Epithelial cell of proximal tubule (primary cell): ENCODE results near the gene SLC49A3. TPM values are rescaled to one million over a fixed set of nuclear protein-coding genes. Genes with fewer than 3 reads are reported as not detected.
"Not testable (repeated sequence)": the region's sequence is repeated elsewhere in the genome, so short reads cannot be mapped to it uniquely, and the experiment has no call there.

Source experiments
- DNase-seq: peaks from one replicate; pipeline ENCODE4 v3.0.0-alpha.2; 2011; ENCODE audit warnings: low read depth
- H3K4me3 ChIP-seq: 2 replicates; pipeline ENCODE4 v1.5.1; 2011; ENCODE audit warnings: low read depth, mild to moderate bottlenecking, low read length
- total RNA-seq: library from RNA; depleted of rRNA; stranded (reverse); fragments of >200 nt; gene quantifications from 2 replicates; pipeline ENCODE4 v1.2.3, GENCODE V29; 2015
- TF ChIP-seq, protein P1 (sequence below): conservative IDR thresholded peaks from 2 replicates; pipeline ENCODE4 v1.5.1; 2012; ENCODE audit warnings: low read depth, mild to moderate bottlenecking, low read length

The SLC49A3 gene
- total RNA-seq, 1 donor from 2014 or later: 4.1 TPM

DNA sequence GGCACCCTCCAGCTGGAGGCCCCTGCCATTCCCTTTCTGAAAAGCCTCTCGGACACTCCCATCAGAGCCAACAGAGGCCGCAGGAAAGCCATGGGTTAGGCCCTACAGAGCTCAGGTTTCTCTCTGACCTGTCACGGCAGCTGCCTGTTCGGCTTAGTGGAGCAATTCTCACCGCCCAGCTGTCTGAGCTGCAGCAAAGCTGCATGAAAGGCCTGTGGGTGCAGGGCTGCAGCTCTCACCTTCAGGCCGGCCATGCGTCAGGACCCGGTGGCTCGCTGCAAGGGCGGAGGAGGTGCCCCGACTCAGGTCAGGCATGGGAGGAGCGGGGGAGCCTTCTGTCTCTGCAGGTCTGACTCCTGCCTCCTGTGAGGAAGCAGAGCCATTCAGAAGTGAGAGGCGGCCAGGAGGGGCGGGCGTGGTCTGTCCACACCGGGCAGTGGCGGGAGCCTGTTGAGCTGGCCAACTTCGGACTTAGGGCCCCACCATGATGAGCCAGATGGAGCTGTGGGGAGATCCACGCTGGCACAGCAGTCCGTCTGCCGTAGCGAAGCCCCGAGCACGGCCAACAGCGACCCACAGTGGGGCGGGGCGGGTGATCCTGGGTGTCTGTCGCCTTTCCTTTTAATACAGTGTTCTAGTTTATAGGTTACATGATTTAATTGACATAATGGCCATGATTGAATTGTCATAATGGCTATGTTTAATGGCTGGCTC lies 40.2 kb downstream of the SLC49A3 start:
- H3K4me3 ChIP-seq: no peak overlapping the region
- no peak for DNase-seq
- TF ChIP-seq, protein P1, sequence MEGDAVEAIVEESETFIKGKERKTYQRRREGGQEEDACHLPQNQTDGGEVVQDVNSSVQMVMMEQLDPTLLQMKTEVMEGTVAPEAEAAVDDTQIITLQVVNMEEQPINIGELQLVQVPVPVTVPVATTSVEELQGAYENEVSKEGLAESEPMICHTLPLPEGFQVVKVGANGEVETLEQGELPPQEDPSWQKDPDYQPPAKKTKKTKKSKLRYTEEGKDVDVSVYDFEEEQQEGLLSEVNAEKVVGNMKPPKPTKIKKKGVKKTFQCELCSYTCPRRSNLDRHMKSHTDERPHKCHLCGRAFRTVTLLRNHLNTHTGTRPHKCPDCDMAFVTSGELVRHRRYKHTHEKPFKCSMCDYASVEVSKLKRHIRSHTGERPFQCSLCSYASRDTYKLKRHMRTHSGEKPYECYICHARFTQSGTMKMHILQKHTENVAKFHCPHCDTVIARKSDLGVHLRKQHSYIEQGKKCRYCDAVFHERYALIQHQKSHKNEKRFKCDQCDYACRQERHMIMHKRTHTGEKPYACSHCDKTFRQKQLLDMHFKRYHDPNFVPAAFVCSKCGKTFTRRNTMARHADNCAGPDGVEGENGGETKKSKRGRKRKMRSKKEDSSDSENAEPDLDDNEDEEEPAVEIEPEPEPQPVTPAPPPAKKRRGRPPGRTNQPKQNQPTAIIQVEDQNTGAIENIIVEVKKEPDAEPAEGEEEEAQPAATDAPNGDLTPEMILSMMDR: no peak

DNA sequence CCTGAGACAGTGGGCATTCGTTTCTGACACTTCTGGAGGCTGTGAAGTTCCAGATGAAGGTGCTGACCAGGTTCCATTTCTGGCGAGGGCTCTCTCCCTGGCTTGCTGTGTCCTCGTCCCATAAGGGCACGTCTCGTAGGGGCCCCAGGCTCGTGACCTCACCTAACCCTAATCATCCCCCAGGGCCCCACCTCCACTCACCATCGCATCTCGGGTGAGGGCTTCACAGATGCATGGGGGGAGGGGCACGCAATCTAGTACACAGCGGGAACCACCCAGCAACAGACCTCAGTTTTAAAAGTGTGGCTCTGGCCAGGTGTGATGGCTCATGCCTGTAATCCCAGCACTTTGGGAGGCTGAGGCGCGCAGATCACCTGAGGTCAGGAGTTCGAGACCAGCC lies 41.5 kb downstream of the SLC49A3 start:
- DNase-seq: no peak
- no peak overlapping the region for H3K4me3 ChIP-seq
- TF ChIP-seq, protein P1: no peak

DNA sequence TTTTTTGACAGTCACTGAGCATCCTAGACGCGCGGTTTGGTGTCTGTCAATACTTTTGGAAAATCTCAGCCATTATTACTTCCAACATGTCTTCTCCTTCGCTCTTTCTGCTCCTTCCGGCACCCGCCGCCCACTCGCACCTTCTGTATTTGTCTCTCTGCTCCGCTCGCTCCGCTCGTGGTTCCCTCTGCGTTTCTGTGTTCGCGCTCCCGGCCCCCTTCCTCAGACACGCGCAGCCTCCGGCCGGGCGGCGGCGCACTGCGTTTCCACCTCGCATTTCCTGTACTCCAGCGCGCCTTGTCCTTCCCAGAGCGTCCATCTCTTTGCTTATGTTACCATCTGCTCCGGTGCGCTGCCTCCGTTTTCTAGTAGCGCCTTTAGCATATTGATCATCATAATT lies 42.5 kb downstream of the SLC49A3 start:
- no peak overlapping the region for H3K4me3 ChIP-seq
- TF ChIP-seq, protein P1: no peak
- no peak for DNase-seq

DNA sequence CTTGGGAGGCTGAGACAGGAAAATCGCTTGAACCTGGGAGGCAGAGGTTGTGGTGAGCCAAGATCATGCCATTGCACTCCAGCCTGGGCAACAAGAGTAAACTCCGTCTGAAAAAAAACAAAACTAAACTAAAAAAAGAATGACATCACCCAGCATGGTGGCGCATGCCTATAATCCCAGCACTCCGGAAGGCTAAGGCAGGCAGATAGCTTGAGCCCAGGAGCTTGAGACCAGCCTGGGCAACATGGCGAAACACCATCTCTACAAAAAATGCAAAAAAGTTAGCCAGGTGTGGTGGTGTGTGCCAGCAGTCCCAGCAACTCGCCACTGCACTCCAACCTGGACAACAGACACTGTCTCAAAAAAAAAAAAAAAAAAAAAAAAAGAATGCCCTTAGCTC lies 46.6 kb downstream of the SLC49A3 start:
- DNase-seq: not testable (repeated sequence)

DNA sequence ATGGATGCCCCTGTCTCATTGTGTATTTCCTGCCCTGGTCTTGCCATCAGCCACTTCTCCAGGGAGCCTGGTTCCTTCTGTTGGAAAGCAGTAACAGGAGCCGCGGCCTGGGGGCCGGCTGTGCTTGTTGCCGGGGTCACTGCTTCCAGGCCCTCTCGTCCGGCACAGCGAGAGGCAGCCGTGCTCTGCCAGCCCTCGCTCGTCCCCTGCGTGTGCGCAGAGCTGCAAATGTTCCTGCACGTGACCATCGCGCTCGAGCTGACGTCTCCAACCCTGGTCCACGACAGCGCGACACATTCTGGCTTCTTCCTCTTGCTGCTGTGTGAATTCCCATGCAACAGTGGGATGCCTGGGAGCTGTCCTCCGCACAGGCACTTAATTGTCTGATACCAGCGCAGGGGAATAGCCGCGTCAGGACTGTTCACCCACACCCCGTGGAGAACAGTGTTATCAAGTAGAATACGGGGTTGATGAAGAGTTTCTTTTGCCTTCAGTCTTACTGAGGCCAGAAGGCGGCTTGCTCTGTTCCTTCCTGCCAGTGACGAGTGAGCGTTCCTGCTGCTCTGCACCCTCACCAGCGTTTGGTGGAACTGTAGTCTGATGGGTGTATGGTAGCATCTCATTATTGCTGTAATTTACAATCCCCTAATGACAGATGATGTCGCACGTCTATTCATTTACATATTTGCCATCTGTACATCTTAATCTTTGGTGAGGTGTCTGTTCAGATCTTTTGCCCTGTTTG lies 51.2 kb downstream of the SLC49A3 start:
- DNase-seq: no peak

More for the DNA sequence above, 46.6 kb downstream of the SLC49A3 start:
- H3K4me3 ChIP-seq: not testable (repeated sequence)

DNA sequence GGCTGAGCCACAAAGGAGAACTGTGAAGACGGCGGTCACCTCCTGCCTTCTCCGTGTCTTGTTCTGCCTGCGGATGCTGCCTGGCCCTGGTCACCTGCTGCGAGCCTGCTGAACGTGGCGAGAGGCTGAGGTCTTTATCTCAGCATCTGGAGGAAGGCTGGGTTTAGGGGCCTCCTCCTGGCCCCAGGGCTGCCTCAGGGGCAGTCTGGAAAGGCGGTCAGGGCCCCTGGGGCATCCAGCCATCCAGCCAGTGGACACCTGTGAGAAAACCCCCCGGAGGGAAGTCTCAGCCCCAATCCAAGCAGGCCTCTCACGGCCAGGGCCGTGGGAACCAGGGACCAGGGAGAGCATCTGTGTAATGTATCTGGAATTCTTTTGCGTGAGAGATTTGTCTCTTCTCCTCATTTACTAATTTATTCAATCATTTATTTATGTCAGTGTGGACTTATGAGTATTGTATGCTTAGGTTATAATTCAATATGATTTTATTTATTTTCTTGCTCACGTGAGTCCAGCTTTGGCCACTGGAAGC lies 52.3 kb downstream of the SLC49A3 start:
- TF ChIP-seq, protein P1: no peak
- DNase-seq: no peak
- no peak overlapping the region for H3K4me3 ChIP-seq

More for the DNA sequence above, 51.2 kb downstream of the SLC49A3 start:
- TF ChIP-seq, protein P1: no peak
- no peak overlapping the region for H3K4me3 ChIP-seq

DNA sequence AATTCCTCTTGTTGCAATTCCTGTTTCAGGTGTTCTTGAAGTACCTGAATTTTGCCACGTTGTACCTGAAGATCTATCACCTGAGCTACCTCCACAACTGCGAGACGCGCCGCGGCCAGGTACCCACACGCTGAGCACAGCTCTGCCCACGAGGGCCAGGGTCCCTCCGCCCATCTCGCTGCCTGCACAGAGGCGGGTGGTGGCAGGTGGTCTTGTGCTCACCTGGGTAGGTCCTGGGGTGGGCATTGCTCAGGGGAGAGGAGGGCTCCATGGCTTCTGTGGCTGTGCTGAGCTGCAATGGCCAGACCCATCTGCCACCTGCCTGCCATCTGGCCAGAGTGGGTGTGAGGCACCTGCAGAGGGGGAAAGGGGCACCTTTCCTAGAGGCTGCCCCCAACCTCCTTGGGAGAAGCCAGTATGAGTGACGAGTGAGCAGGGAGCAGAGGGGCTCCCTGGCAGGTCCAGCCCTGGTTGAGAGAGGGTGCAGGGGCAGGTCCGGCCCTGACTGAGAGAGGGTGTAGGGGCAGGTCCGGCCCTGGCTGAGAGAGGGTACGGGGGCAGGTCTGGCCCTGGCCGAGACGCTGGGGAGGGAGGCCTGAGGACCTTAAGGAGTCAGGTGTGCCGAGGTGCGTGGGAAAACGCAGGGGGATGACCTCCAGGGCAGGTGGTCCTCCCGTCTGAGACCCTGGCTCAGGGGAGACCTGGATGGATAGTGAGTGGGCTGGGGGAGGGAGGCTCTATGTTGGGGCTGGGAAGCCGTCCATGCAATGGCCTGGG lies 52.9 kb downstream of the SLC49A3 start:
- DNase-seq: no peak
- H3K4me3 ChIP-seq: no peak overlapping the region
- TF ChIP-seq, protein P1: no peak

DNA sequence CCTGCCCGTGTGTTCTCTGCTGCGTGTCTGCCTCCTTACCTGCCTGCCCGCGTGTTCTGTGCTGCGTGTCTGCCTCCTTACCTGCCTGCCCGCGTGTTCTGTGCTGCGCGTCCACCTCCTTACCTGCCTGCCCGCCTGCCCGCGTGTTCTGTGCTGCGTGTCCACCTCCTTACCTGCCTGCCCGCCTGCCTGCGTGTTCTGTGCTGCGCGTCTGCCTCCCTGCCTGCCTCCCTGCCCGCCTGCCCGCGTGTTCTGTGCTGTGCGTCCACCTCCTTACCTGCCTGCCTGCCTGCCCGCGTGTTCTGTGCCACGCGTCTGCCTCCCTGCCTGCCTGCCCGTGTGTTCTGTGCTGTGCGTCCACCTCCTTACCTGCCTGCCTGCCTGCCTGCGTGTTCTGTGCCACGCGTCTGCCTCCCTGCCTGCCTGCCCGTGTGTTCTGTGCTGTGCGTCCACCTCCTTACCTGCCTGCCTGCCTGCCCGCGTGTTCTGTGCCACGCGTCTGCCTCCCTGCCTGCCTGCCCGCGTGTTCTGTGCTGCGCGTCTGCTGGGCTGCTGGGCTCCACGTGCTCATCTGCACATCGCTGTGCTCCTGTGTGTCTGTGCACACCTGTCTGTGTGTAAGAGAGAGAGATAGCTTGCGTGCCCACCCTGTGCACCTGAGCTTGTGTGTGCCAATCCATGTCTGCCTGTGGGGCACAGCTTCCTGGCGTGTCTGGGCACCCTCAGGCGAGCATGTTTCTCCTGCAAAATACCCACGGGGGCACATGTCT lies 53.7 kb downstream of the SLC49A3 start:
- not testable (repeated sequence) for H3K4me3 ChIP-seq, DNase-seq
